EL (cell line): ENCODE results near the gene TRPM3.

Experiments used
- DNase-seq: peaks from one replicate; pipeline ENCODE4 v3.0.0-alpha.2; 2016

TRPM3 gene

DNA sequence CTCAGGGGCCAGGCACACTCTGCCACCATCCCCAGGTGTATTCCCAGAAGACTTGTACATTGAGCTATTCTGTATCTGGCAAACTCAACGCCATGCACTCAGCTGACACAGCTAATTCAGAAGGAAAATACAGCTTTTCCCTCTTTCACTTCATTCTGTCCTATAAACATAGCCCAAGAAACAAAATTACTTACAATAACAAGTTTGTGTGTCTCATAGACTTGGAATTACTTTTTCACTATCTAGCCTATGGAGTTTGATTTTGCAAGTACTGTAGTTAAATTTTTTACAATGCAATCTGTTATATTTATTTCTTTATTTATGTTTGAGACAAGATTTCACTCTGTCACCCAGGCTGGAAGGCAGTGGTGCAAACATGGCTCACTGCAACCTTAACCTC, 581.9 kb downstream of the TRPM3 start:
- DNase-seq = no peak

- DNase-seq = no peak
These were observed 582.4 kb downstream of the TRPM3 start for GRCh38 chr9:70539001-70539400.

DNA sequence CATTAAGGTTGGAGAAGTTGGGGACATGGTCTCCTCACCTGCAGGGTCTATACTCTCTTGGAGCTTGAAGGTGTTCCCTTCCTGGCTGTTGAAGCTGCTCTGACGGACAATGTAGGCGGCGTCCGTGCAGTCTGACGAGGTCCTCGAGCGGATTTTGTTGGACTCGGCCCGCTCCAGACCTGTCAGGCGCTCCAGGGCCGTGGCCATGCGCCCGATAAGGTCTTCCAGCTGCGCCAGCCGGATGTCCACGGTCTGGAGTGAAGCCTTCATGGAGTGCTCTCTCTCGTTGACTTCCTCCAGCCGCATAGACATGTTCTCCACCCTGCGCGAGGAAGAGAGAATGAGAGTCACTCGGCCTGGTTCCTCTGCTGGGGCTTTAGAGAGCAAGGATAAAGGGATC, 584.3 kb downstream of the TRPM3 start:
- no peak for DNase-seq

DNA sequence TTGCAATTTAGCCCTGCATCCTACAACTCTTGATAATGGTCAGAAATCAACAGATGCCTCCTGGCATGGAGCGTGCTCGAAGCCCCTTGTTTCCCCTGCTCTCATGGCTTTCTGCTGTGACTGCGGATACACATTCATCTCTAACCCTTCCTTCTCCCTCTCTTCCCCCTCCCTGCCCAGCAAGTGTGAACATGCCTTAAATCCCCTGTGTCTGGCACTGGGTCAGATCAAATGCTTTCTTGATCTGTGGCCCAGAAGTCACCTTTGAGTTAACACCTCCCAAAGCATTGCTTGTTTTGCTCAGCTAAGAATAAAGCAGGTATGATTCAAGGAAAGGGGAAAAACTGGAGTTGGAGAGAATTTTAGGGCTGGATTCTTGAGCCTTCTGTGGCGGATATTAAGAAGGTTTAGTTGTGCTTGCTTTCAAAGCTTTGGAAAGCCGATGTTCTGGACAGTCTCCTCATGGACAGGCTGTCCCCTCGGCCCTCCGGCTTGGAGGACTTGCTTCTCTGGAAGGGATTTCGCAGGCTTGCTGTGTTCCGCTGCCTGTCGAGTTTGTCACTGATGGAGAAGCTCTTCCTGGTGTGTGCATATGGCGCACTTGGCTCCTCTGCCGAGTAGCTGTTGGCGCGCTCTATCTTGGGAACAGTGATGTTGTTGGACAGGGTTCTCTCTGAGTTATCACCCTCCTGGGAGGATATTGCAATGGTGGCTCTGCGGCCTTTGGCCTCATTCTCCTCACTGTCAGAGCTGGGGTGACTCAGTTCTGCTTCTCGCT, 585.7 kb downstream of the TRPM3 start:
- DNase-seq = no peak

GRCh38 chr9:70534471-70534870, 587.0 kb downstream of the TRPM3 start:
- DNase-seq = peak; percentile 69

- peak; percentile 83 for DNase-seq
These were observed 587.4 kb downstream of the TRPM3 start for GRCh38 chr9:70534061-70534460.

DNA sequence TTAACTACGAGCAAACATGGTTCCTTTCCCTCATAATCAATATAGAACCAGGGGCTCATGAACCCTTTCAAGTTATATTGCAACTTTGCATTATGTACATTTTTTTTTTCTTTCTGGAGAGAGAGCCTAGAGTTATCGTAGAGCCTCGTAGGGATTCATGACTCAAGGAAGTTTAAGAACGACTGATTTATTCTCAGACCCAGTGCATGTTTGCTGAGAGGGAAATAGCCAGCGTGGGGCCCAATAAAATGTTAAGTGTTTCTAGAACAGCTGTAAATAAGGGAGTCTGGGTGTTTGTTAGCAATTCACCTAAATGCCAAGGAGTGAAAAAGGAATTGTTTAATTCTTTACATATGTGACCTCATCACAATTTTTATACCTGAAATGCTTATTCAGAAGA, 587.9 kb downstream of the TRPM3 start:
- no peak for DNase-seq

- DNase-seq = no peak
These were observed 588.7 kb downstream of the TRPM3 start for GRCh38 chr9:70532716-70533115.

DNA sequence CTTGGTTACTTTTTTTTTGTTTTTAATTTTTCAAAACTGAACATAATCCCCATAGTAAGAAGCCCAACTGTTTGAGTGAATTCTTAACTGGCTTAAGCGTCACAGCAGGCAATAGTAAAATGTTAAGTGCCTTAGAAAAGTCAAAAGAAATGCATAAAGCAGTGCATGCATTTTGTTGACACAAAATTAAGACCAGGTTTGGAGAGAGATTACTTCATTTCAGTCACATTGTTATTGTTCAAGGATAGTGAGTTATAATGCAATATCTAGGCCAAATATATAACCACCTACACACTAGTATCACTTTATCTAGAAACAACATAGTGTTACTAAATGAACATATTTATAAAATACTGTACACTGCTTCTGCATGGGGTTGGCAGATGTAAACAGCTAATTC, 590.1 kb downstream of the TRPM3 start:
- no peak for DNase-seq

DNA sequence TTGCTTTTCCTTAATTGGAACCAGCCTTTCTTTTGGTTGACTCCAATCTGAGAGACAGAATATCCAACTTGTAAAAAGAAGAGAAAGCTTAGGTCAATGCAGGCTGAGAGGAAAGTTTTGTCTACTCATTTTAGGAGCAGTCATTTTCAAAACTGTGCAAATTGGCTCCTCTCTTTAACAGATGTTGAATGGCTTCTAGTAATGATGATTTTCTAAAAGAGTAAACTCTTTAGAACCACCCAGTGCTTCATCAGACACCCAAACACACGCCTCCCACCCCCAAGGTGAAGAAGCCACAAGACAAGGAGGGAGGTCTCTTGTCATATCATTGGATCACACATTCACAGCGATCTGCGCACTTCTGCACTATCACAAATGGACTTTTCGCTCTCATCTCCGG, 590.7 kb downstream of the TRPM3 start:
- DNase-seq = no peak

DNA sequence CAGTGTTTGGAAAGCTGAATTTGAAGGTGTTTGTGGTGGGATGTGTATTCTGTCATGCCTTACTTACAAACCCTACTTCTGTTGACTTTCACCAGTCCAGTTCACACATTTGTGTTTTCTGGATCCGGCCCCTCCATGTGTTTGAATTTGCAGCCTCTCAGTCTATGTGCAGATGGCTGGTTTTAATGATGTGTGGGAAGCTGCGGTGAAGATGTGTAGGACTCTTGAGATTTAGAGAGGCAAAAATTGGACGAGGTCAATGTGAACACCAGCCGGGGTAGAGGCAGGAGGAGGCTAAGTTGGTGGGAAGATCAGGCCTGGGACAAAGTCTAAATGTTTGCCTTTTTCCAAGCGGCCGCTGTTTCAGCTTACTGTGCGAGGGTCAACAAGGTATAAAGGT, 591.6 kb downstream of the TRPM3 start:
- no peak for DNase-seq

- no peak for DNase-seq
These were observed 592.0 kb downstream of the TRPM3 start for GRCh38 chr9:70529377-70529776.

DNA sequence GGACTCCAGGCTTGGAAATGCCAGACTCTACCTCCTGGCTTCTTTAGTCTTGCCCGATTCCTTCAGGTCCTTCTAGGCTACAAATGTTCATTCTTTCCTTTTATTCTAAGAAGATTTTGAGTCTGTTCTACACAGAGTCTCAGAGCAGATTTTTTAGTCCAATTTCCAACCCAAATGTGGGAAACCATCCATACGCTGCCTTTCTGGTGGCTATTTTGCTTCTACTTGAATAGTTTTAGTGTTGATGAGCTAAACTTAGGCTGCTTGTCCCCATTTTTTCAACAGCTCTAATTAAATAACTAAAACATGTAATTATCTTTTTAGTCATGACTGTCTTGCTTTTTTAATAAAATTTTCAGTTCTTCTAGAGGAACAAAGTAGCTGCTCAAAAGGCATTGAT, 594.5 kb downstream of the TRPM3 start:
- DNase-seq = no peak

GRCh38 chr9:70525519-70525918, 595.9 kb downstream of the TRPM3 start:
- peak; percentile 39 for DNase-seq

- DNase-seq = no peak
These were observed 601.3 kb downstream of the TRPM3 start for GRCh38 chr9:70519912-70520724.

DNA sequence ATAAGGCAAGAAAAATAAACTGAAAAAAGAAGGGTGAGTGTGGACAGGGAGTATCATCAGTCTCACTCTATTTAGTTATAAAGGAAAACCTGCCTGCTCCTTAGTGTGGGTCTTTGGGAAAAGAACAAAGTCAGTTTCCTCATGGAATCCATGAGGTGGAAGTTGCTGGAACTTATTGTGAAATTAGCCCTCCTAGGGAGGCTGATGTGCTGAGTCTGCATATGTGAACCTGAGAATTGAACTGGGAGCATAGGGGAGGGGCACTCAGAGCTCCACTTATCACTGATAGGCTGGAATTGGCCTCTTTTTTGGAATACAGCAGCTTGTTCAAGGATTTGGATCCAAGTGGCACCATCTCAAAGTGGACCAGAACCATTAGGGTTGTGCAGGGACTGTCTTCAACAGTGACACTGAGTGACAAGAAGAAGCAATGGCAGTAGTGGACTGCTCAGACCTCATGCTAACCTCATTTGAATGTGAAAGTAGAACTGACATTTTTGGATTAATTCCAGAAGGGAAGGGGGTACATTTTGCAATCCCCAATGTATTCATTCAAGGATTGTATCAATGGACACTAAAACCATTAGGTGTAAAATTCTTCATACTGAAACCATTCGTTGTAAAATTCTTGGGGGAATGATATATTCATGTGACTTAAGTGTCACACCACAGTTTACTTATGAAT, 603.4 kb downstream of the TRPM3 start:
- no peak for DNase-seq

- DNase-seq = no peak
These were observed 607.1 kb downstream of the TRPM3 start for GRCh38 chr9:70514273-70514672.

GRCh38 chr9:70511858-70512257, 609.6 kb downstream of the TRPM3 start:
- no peak for DNase-seq

- DNase-seq = peak; percentile 23
These were observed 611.2 kb downstream of the TRPM3 start for GRCh38 chr9:70510157-70510770.

GRCh38 chr9:70506159-70506558, 615.3 kb downstream of the TRPM3 start:
- DNase-seq = no peak

GRCh38 chr9:70504834-70505233, 616.6 kb downstream of the TRPM3 start:
- no peak for DNase-seq

DNA sequence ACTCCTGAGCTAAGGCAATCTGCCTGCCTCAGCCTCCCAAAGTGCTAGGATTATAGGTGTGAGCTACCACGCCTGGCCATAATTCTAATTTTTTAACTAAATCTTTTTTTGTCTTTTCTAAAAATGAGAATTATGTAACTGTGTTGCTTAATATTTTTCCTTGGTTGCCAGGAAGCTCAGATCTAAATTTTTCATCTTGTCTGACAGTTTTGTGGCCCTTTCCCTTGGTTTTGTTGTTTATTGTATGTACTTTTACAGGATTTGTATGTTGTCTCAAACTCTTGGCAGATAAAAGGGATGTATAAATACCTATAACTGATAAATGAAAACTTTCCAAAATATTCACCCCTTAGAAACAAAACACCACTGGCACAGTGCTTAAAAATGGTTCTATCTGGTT, 618.7 kb downstream of the TRPM3 start:
- no peak for DNase-seq

- no peak for DNase-seq
These were observed 620.6 kb downstream of the TRPM3 start for GRCh38 chr9:70500793-70501192.
